ENCODE measurements around the gene CORO6. TPM values are rescaled to one million over a fixed set of nuclear protein-coding genes. Genes with fewer than 3 reads are reported as not detected.

The CORO6 gene
- total RNA-seq, 1 donor from 2014 or later: 1.4 TPM

- Mint-ChIP-seq H3K9me3 (ENCODE audit: unreplicated experiment) (no peaks in the 10 kb centered on the region), H3K4me3 (ENCODE audit: unreplicated experiment) (no peak overlapping the region), H3K27me3 (ENCODE audit: unreplicated experiment) (peaks cover 18% of the 10 kb centered on the region), H3K27ac (ENCODE audit: unreplicated experiment) (no peak overlapping the region), H3K36me3 (ENCODE audit: unreplicated experiment) (no peaks in the 10 kb centered on the region), H3K4me1 (ENCODE audit: low read depth, unreplicated experiment) (peaks cover 1% of the 10 kb centered on the region)
- TF ChIP-seq CTCF (IDR thresholded peaks at IDR 0.05; ENCODE audit: partially characterized antibody, unreplicated experiment): no peak
- DNase-seq: no peak
These were observed 47.0 kb downstream of the CORO6 start for GRCh38 chr17:29575511-29576213.

- TF ChIP-seq CTCF (IDR thresholded peaks at IDR 0.05; ENCODE audit: partially characterized antibody, unreplicated experiment): no peak
- Mint-ChIP-seq H3K36me3 (ENCODE audit: unreplicated experiment) (no peaks in the 10 kb centered on the region), H3K27me3 (ENCODE audit: unreplicated experiment) (peaks cover 16% of the 10 kb centered on the region), H3K4me1 (ENCODE audit: low read depth, unreplicated experiment) (no peaks in the 10 kb centered on the region), H3K27ac (ENCODE audit: unreplicated experiment) (no peak overlapping the region), H3K9me3 (ENCODE audit: unreplicated experiment) (no peaks in the 10 kb centered on the region), H3K4me3 (ENCODE audit: unreplicated experiment) (no peak overlapping the region)
- peak; percentile 16 for DNase-seq
These were observed 47.8 kb downstream of the CORO6 start for GRCh38 chr17:29574732-29575510.

GRCh38 chr17:29573871-29574731 is 48.6 kb downstream of the CORO6 start:
- TF ChIP-seq CTCF (IDR thresholded peaks at IDR 0.05; ENCODE audit: partially characterized antibody, unreplicated experiment): no peak
- peak; percentile 9 for DNase-seq
- Mint-ChIP-seq H3K9me3 (ENCODE audit: unreplicated experiment) (no peaks in the 10 kb centered on the region), H3K27me3 (ENCODE audit: unreplicated experiment) (peaks cover 15% of the 10 kb centered on the region), H3K27ac (ENCODE audit: unreplicated experiment) (no peak overlapping the region), H3K36me3 (ENCODE audit: unreplicated experiment) (no peaks in the 10 kb centered on the region), H3K4me3 (ENCODE audit: unreplicated experiment) (no peak overlapping the region), H3K4me1 (ENCODE audit: low read depth, unreplicated experiment) (peaks cover 4% of the 10 kb centered on the region)

GRCh38 chr17:29573558-29573869 is 49.2 kb downstream of the CORO6 start:
- Mint-ChIP-seq H3K9me3 (ENCODE audit: unreplicated experiment) (no peaks in the 10 kb centered on the region), H3K27ac (ENCODE audit: unreplicated experiment) (no peak overlapping the region), H3K27me3 (ENCODE audit: unreplicated experiment) (peaks cover 17% of the 10 kb centered on the region), H3K4me1 (ENCODE audit: low read depth, unreplicated experiment) (peaks cover 5% of the 10 kb centered on the region), H3K36me3 (ENCODE audit: unreplicated experiment) (no peaks in the 10 kb centered on the region), H3K4me3 (ENCODE audit: unreplicated experiment) (no peak overlapping the region)
- TF ChIP-seq CTCF (IDR thresholded peaks at IDR 0.05; ENCODE audit: partially characterized antibody, unreplicated experiment): no peak
- no peak for DNase-seq
